GM12878 (cell line): Measurements from ENCODE around the gene NKAIN2. TPM values are rescaled to one million over a fixed set of nuclear protein-coding genes. Genes with fewer than 3 reads are reported as not detected.

Source experiments
- ATAC-seq: fragments of 200-7000 bp; cut with Tn5 transposase; 3 replicates; pipeline ENCODE4 v1.9.1; 2020; ENCODE audit warnings: mild to moderate bottlenecking, moderate library complexity
- BruUV-seq: library from RNA; stranded (reverse); fragments of 400-500 nt; replicated peaks from 2 replicates; lab custom pipeline; 2021; lab: Mats Ljungman, UMichigan
- CTCF ChIA-PET: fragments of 300-600 bp; sonication (Branson Sonifier 250); formaldehyde crosslinking; extraction: SDS; loops from one replicate; lab custom pipeline; 2021; ENCODE audit warnings: inconsistent platforms; lab: Yijun Ruan, JAX
- POLR2A ChIA-PET: fragments of 350-600 bp; formaldehyde crosslinking; extraction: SDS; loops from one replicate; lab custom pipeline; 2021; ENCODE audit warnings: inconsistent platforms; lab: Charles Lee
- RAD21 ChIA-PET: fragments of 300-600 bp; sonication (Branson Sonifier 250); formaldehyde crosslinking; loops from one replicate; lab custom pipeline; 2023; ENCODE audit warnings: antibody characterized with exemption; ENCODE audit not compliant: unreplicated experiment; lab: Charles Lee
- SMC1A ChIA-PET: fragments of 300-600 bp; sonication (Branson Sonifier 250); formaldehyde crosslinking; loops from one replicate; lab custom pipeline; 2023; ENCODE audit not compliant: unreplicated experiment, uncharacterized antibody; lab: Charles Lee
- DNase-seq: peaks from one replicate; pipeline ENCODE4 v3.0.0-alpha.2; 2011; ENCODE audit warnings: low read depth, low spot score
- FAIRE-seq: peaks from 3 replicates; lab custom pipeline; 2011; peaks lifted over from hg19 to GRCh38; lab: Jason Lieb, UNC
- H2AFZ ChIP-seq: 2 replicates; pipeline ENCODE4 v1.6.0; 2011; ENCODE audit warnings: low read depth, low read length, control low read depth; ENCODE audit not compliant: control insufficient read depth
- H3K27ac ChIP-seq: 2 replicates; pipeline ENCODE4 v1.5.1; 2011; ENCODE audit warnings: control low read depth; ENCODE audit not compliant: control insufficient read depth, insufficient read depth
- H3K27me3 ChIP-seq, 2 experiments: replicated peaks in 1 of 2; 2 replicates each; pipeline versions ENCODE4 v1.6.0 to v1.6.1; 2011; ENCODE audit warnings: low read length in 1 of 2; ENCODE audit not compliant: control insufficient read depth in 2 of 2, insufficient read depth in 2 of 2
- H3K36me3 ChIP-seq, 2 experiments: 2 replicates each; pipeline ENCODE4 v1.5.1; 2011; ENCODE audit warnings: low read length in 1 of 2; ENCODE audit not compliant: control insufficient read depth in 2 of 2, insufficient read depth in 2 of 2
- H3K4me1 ChIP-seq: 2 replicates; pipeline ENCODE4 v1.6.1; 2011; ENCODE audit warnings: mild to moderate bottlenecking, low read length, moderate library complexity, mixed read lengths; ENCODE audit not compliant: control insufficient read depth, insufficient read depth
- H3K4me2 ChIP-seq: 2 replicates; pipeline ENCODE4 v1.6.0; 2011; ENCODE audit warnings: control low read depth; ENCODE audit not compliant: control insufficient read depth, insufficient read depth
- H3K4me3 ChIP-seq: fragments of 200-600 bp; sonication (generic); 2 replicates; pipeline ENCODE4 v1.5.1; 2016
- H3K79me2 ChIP-seq: 2 replicates; pipeline ENCODE4 v1.6.0; 2011; ENCODE audit warnings: low read length; ENCODE audit not compliant: control insufficient read depth, insufficient read depth
- H3K9ac ChIP-seq: 2 replicates; pipeline ENCODE4 v1.8.0; 2011; ENCODE audit warnings: low read length, control low read depth, mixed read lengths; ENCODE audit not compliant: control insufficient read depth, insufficient read depth
- H3K9me3 ChIP-seq: replicated peaks from 3 replicates; pipeline ENCODE4 v1.5.1; 2011; ENCODE audit warnings: mild to moderate bottlenecking, low read length; ENCODE audit not compliant: control insufficient read depth, insufficient read depth
- H4K20me1 ChIP-seq: 2 replicates; pipeline ENCODE4 v1.6.0; 2011; ENCODE audit not compliant: control insufficient read depth, insufficient read depth
- BCL3 ChIP-seq: IDR thresholded peaks from 2 replicates; pipeline ENCODE4 v1.6.1; 2011; ENCODE audit warnings: borderline replicate concordance, low read depth, mild to moderate bottlenecking, moderate library complexity, low read length; ENCODE audit not compliant: insufficient read depth, poor library complexity, severe bottlenecking
- CTCF ChIP-seq, 3 experiments: IDR thresholded peaks in 2 of 3; conservative IDR thresholded peaks in 1 of 3; 2 replicates each; pipeline ENCODE4 v1.5.1; 2011; ENCODE audit warnings: low read depth in 3 of 3, low read length in 3 of 3, mild to moderate bottlenecking in 3 of 3, control low read depth in 2 of 3, moderate library complexity in 2 of 3, inconsistent platforms in 1 of 3, mixed read lengths in 1 of 3; ENCODE audit not compliant: control insufficient read depth in 2 of 3, insufficient read depth in 1 of 3; ENCODE audit errors: extremely low read depth in 1 of 3
- E2F4 ChIP-seq: IDR thresholded peaks from 2 replicates; pipeline ENCODE4 v1.6.1; 2012; ENCODE audit warnings: low read depth, low read length, improper control_type of control experiment
- ESRRA ChIP-seq: IDR thresholded peaks from 2 replicates; pipeline ENCODE4 v1.6.1; 2012; ENCODE audit warnings: mild to moderate bottlenecking, low read length, improper control_type of control experiment
- FOS ChIP-seq: IDR thresholded peaks from 3 replicates; pipeline ENCODE4 v1.6.1; 2011; ENCODE audit warnings: borderline replicate concordance; ENCODE audit not compliant: insufficient read length; ENCODE audit errors: extremely low read depth
- HDAC2 ChIP-seq: fragments of 200-600 bp; sonication (generic); IDR thresholded peaks from 2 replicates; pipeline ENCODE4 v1.6.1; 2017
- KLF5 ChIP-seq: fragments of 450-650 bp; IDR thresholded peaks from 2 replicates; pipeline ENCODE4 v1.6.1; 2014; ENCODE audit warnings: mild to moderate bottlenecking; ENCODE audit not compliant: partially characterized antibody
- MTA3 ChIP-seq: IDR thresholded peaks from 2 replicates; pipeline ENCODE4 v1.6.1; 2012; ENCODE audit warnings: low read length, inconsistent platforms, borderline replicate concordance
- NBN ChIP-seq: fragments of 450-650 bp; IDR thresholded peaks from 2 replicates; pipeline ENCODE4 v1.6.1; 2016
- PRDM15 ChIP-seq: fragments of 450-650 bp; formaldehyde crosslinking; IDR thresholded peaks from 2 replicates; pipeline ENCODE4 v1.4.0; 2020; ENCODE audit warnings: mild to moderate bottlenecking, moderate library complexity
- REST ChIP-seq: IDR thresholded peaks from 2 replicates; pipeline ENCODE4 v1.6.1; 2012; ENCODE audit warnings: mild to moderate bottlenecking, low read depth, low read length
- SREBF2 ChIP-seq: IDR thresholded peaks from 2 replicates; pipeline ENCODE4 v1.6.1; 2012; ENCODE audit warnings: mild to moderate bottlenecking, low read length
- ZNF24 ChIP-seq: fragments of 450-650 bp; IDR thresholded peaks from 2 replicates; pipeline ENCODE4 v1.6.1; 2017; ENCODE audit warnings: antibody characterized with exemption, mild to moderate bottlenecking
- WGBS: methylation state at CpG from one replicate; pipeline ENCODE4 v1.1.6; 2016; ENCODE audit warnings: low lambda C conversion rate; ENCODE audit not compliant: insufficient replicate concordance, insufficient coverage; ENCODE audit errors: missing lambda C conversion rate; 5-methylcytosine and 5-hydroxymethylcytosine counted together
- in situ Hi-C: fragments of 300-500 bp; cut with MboI; formaldehyde crosslinking; loops from 9 replicates; pipeline ENCODE4 v1.14.3; 2018; ENCODE audit warnings: mixed read lengths
- intact Hi-C: fragments of 100-400 bp; cut with micrococcal nuclease; formaldehyde crosslinking; loops from one replicate; pipeline ENCODE4 v1.14.2; 2022; ENCODE audit not compliant: unreplicated experiment
- polyA plus RNA-seq, 11 experiments: library from polyadenylated mRNA; depleted of rRNA in 4 of 11; unstranded in 6 of 11; stranded (reverse) in 5 of 11; fragments of >200 nt; fragmentation: Nextera tagmentation in 4 of 11; fragmentation: Illumina TruSeq in 1 of 11; extraction: Ambion mirVana in 4 of 11; extraction: Trizol in 1 of 11; gene quantifications; 1 replicate in 1 of 11; 2 replicates in 10 of 11; pipeline versions ENCODE4 v1.2.1 to v1.2.3, GENCODE V29; 2011 to 2016; ENCODE audit warnings: inconsistent platforms in 2 of 11, missing spikeins in 2 of 11, low read depth in 1 of 11
- total RNA-seq, 4 experiments: library from RNA; depleted of rRNA in 3 of 4; stranded (reverse); fragments of >200 nt in 3 of 4; fragmentation: Illumina TruSeq in 1 of 4; extraction: Trizol in 1 of 4; gene quantifications; 2 replicates each; pipeline versions ENCODE4 v1.2.1 to v1.2.3, GENCODE V29; 2013 to 2021

Gene NKAIN2
- total and polyA plus RNA-seq, 10 of the 15 experiments (the other 5 are each of a cell fraction or from before 2014, with no cell fraction given), result not detected

- DNase-seq (no peak), ATAC-seq (no peak), FAIRE-seq (no peak)
- Histone ChIP-seq H3K27me3 (no peaks in the 10 kb centered on the region), H3K79me2 (no peaks in the 10 kb centered on the region), H4K20me1 (no peaks in the 10 kb centered on the region), H3K9me3 (no peaks in the 10 kb centered on the region), H3K4me3 (no peak overlapping the region), H3K9ac (no peak overlapping the region), H3K4me2 (no peak overlapping the region), H3K4me1 (no peaks in the 10 kb centered on the region), H2AFZ (no peak overlapping the region), H3K27ac (no peak overlapping the region), H3K36me3 (no peaks in the 10 kb centered on the region)
- intact Hi-C loops (no loop called here), in situ Hi-C loops (loop anchor here (25.0 kb wide), 1 partner anchor 977 kb away; no protein-coding TSS in a partner anchor)
- no TSS peak for BruUV-seq
- ChIA-PET RAD21 (no interaction called here), POLR2A (no interaction called here), SMC1A (no interaction called here), CTCF (no interaction called here)
- WGBS, result 23% methylated on average over 3 of the region's 3 CpGs
- TF ChIP-seq CTCF (IDR thresholded peaks at IDR 0.05 in 2 of 3, conservative IDR thresholded peaks at IDR 0.05 in 1 of 3; ENCODE audit: control insufficient read depth in 2 of 3, extremely low read depth in 1 of 3, insufficient read depth in 1 of 3, low read depth in 3 of 3, low read length in 3 of 3) (no peak), BCL3 (no peak), ZNF24 (no peak), FOS (no peak), ESRRA (no peak), MTA3 (no peak), REST (no peak), HDAC2 (no peak), SREBF2 (no peak), PRDM15 (no peak), E2F4 (no peak), NBN (no peak), KLF5 (no peak)
Measured at GRCh38 chr6:123810214-123810613, 6.5 kb downstream of the NKAIN2 start.
